Karpas-422 (cell line): Measurements from ENCODE around the gene UTS2R. TPM values are rescaled to one million over a fixed set of nuclear protein-coding genes. Genes with fewer than 3 reads are reported as not detected.

ENCODE experiments used
- DNase-seq: peaks from one replicate; pipeline ENCODE4 v3.0.0-alpha.2; 2015
- H2AFZ ChIP-seq: fragments of 200-600 bp; sonication (generic); 2 replicates; pipeline ENCODE4 v1.6.1; 2014; ENCODE audit warnings: antibody characterized with exemption, low read length, mixed read lengths
- H3K27ac ChIP-seq: fragments of 200-600 bp; sonication (generic); 2 replicates; pipeline ENCODE4 v1.5.1; 2014; ENCODE audit warnings: mild to moderate bottlenecking, low read length, moderate library complexity
- H3K27me3 ChIP-seq: fragments of 200-600 bp; sonication (generic); 2 replicates; pipeline ENCODE4 v1.6.1; 2014; ENCODE audit warnings: low read length, mixed read lengths
- H3K36me3 ChIP-seq: fragments of 200-600 bp; sonication (generic); 2 replicates; pipeline ENCODE4 v1.6.1; 2014; ENCODE audit warnings: low read length, mixed read lengths; ENCODE audit not compliant: insufficient read depth
- H3K4me1 ChIP-seq: fragments of 200-600 bp; sonication (generic); 2 replicates; pipeline ENCODE4 v1.6.1; 2014; ENCODE audit warnings: mild to moderate bottlenecking, low read length, mixed read lengths
- H3K4me2 ChIP-seq: fragments of 200-600 bp; sonication (generic); 2 replicates; pipeline ENCODE4 v1.6.1; 2014; ENCODE audit warnings: low read length, low read depth, mild to moderate bottlenecking; ENCODE audit not compliant: poor library complexity, severe bottlenecking
- H3K4me3 ChIP-seq: fragments of 200-600 bp; sonication (generic); 2 replicates; pipeline ENCODE4 v1.5.1; 2014; ENCODE audit warnings: mild to moderate bottlenecking, antibody characterized with exemption, low read length, mixed read lengths
- H3K79me2 ChIP-seq: fragments of 200-600 bp; sonication (generic); 2 replicates; pipeline ENCODE4 v1.6.1; 2014; ENCODE audit warnings: mild to moderate bottlenecking, low read length, mixed read lengths
- H3K9ac ChIP-seq: fragments of 200-600 bp; sonication (generic); 2 replicates; pipeline ENCODE4 v1.6.0; 2014; ENCODE audit warnings: low read length
- H3K9me2 ChIP-seq: fragments of 200-600 bp; sonication (generic), shearing (Covaris generic); replicated peaks from 2 replicates; pipeline ENCODE4 v1.6.0; 2014; ENCODE audit warnings: mild to moderate bottlenecking, low read length, moderate library complexity; ENCODE audit not compliant: insufficient read depth
- H3K9me3 ChIP-seq: fragments of 300-700, 200-600 bp; sonication (generic); 2 replicates; pipeline ENCODE4 v1.6.1; 2014; ENCODE audit warnings: low read length, mixed read lengths
- H4K20me1 ChIP-seq: fragments of 200-600 bp; sonication (generic); 2 replicates; pipeline ENCODE4 v1.6.1; 2014; ENCODE audit warnings: mild to moderate bottlenecking, antibody characterized with exemption, low read length, low read depth; ENCODE audit not compliant: insufficient read depth
- total RNA-seq: library from RNA; depleted of rRNA; stranded (reverse); fragments of >200 nt; shearing (Covaris generic); gene quantifications from 2 replicates; pipeline ENCODE4 v1.2.3, GENCODE V29; 2014; ENCODE audit warnings: low replicate concordance

Gene UTS2R
- total RNA-seq, 1 experiment from 2014 or later = not detected

GRCh38 chr17:82391496-82392066 is 20.0 kb downstream of the UTS2R start:
- DNase-seq = no peak

GRCh38 chr17:82392209-82392920 is 20.8 kb downstream of the UTS2R start:
- Histone ChIP-seq H4K20me1 (no peaks in the 10 kb centered on the region; the same call in 1 of the 2 replicates), H3K27me3 (no peaks in the 10 kb centered on the region), H2AFZ (no peak overlapping the region), H3K27ac (no peak overlapping the region), H3K4me2 (no peak overlapping the region), H3K9me3 (no peaks in the 10 kb centered on the region), H3K36me3 (no peaks in the 10 kb centered on the region), H3K4me3 (no peak overlapping the region), H3K9me2 (no peaks in the 10 kb centered on the region), H3K79me2 (no peaks in the 10 kb centered on the region), H3K9ac (no peak overlapping the region), H3K4me1 (no peaks in the 10 kb centered on the region)
- DNase-seq = no peak

More at GRCh38 chr17:82391496-82392066, 20.0 kb downstream of the UTS2R start:
- Histone ChIP-seq H4K20me1 (no peaks in the 10 kb centered on the region; the same call in 1 of the 2 replicates), H3K4me1 (no peaks in the 10 kb centered on the region), H3K36me3 (no peaks in the 10 kb centered on the region), H3K27me3 (no peaks in the 10 kb centered on the region), H3K9ac (no peak overlapping the region), H3K9me3 (no peaks in the 10 kb centered on the region), H2AFZ (no peak overlapping the region), H3K27ac (no peak overlapping the region), H3K4me2 (no peak overlapping the region), H3K4me3 (no peak overlapping the region), H3K9me2 (no peaks in the 10 kb centered on the region), H3K79me2 (no peaks in the 10 kb centered on the region)

GRCh38 chr17:82392941-82393340 is 21.4 kb downstream of the UTS2R start:
- Histone ChIP-seq H3K79me2 (no peaks in the 10 kb centered on the region), H3K4me2 (no peak overlapping the region), H2AFZ (no peak overlapping the region), H3K4me1 (no peaks in the 10 kb centered on the region), H3K36me3 (no peaks in the 10 kb centered on the region), H3K27me3 (no peaks in the 10 kb centered on the region), H3K4me3 (no peak overlapping the region), H3K9me2 (no peaks in the 10 kb centered on the region), H3K9me3 (no peaks in the 10 kb centered on the region), H3K27ac (no peak overlapping the region), H3K9ac (no peak overlapping the region), H4K20me1 (no peaks in the 10 kb centered on the region; the same call in 1 of the 2 replicates)
- no peak for DNase-seq

- Histone ChIP-seq H3K36me3 (no peaks in the 10 kb centered on the region), H3K4me3 (no peak overlapping the region), H3K9me2 (no peaks in the 10 kb centered on the region), H3K4me2 (no peak overlapping the region), H2AFZ (no peak overlapping the region), H3K4me1 (no peaks in the 10 kb centered on the region), H3K27me3 (no peaks in the 10 kb centered on the region), H3K9ac (no peak overlapping the region), H3K79me2 (no peaks in the 10 kb centered on the region), H4K20me1 (no peaks in the 10 kb centered on the region), H3K9me3 (no peaks in the 10 kb centered on the region), H3K27ac (no peak overlapping the region)
- no peak for DNase-seq
Observed at GRCh38 chr17:82394278-82394677, 22.7 kb downstream of the UTS2R start.

- H3K79me2 ChIP-seq = no peaks in the 10 kb centered on the region
- no peaks in the 10 kb centered on the region for H3K9me3 ChIP-seq
- H3K4me3 ChIP-seq = no peak overlapping the region
- no peaks in the 10 kb centered on the region for H3K36me3 ChIP-seq
- no peak for DNase-seq
- H3K4me1 ChIP-seq = peaks cover 5% of the 10 kb centered on the region
- no peak overlapping the region for H3K27ac ChIP-seq
- H3K9ac ChIP-seq = no peak overlapping the region
- H3K4me2 ChIP-seq = no peak overlapping the region
- no peaks in the 10 kb centered on the region for H3K9me2 ChIP-seq
- no peaks in the 10 kb centered on the region for H3K27me3 ChIP-seq
- H4K20me1 ChIP-seq = no peaks in the 10 kb centered on the region
- H2AFZ ChIP-seq = no peak overlapping the region
Observed at GRCh38 chr17:82396601-82397435, 25.3 kb downstream of the UTS2R start.

GRCh38 chr17:82397449-82398335 is 26.1 kb downstream of the UTS2R start:
- Histone ChIP-seq H3K4me1 (peaks cover 5% of the 10 kb centered on the region), H3K4me2 (no peak overlapping the region), H2AFZ (no peak overlapping the region), H3K36me3 (no peaks in the 10 kb centered on the region), H3K9me3 (no peaks in the 10 kb centered on the region), H3K9me2 (no peaks in the 10 kb centered on the region), H4K20me1 (no peaks in the 10 kb centered on the region), H3K79me2 (no peaks in the 10 kb centered on the region), H3K9ac (no peak overlapping the region), H3K4me3 (no peak overlapping the region), H3K27me3 (no peaks in the 10 kb centered on the region), H3K27ac (no peak overlapping the region)
- no peak for DNase-seq

GRCh38 chr17:82399041-82399441 is 27.5 kb downstream of the UTS2R start:
- peaks cover 5% of the 10 kb centered on the region for H3K4me1 ChIP-seq
- H3K27ac ChIP-seq = no peak overlapping the region
- no peaks in the 10 kb centered on the region for H3K79me2 ChIP-seq
- no peaks in the 10 kb centered on the region for H3K36me3 ChIP-seq
- H3K27me3 ChIP-seq = no peaks in the 10 kb centered on the region
- no peak overlapping the region for H2AFZ ChIP-seq
- H3K4me2 ChIP-seq = no peak overlapping the region
- no peak overlapping the region for H3K9ac ChIP-seq
- H3K9me3 ChIP-seq = no peaks in the 10 kb centered on the region
- H3K4me3 ChIP-seq = no peak overlapping the region
- no peaks in the 10 kb centered on the region for H4K20me1 ChIP-seq
- H3K9me2 ChIP-seq = no peaks in the 10 kb centered on the region
- DNase-seq = no peak
